H1 (cell line): ENCODE data around the gene KIF5A.
A peak's percentile ranks its signal among the peaks of the same experiment; 100 is the strongest.

Experiments used
- CHD2 ChIP-seq: IDR thresholded peaks from 2 replicates; pipeline ENCODE4 v1.6.1; 2012; ENCODE audit warnings: low read length, improper control_type of control experiment
- CTCF ChIP-seq, 3 experiments: IDR thresholded peaks; 1 replicate in 2 of 3; 2 replicates in 1 of 3; pipeline versions ENCODE4 v1.5.1 to v1.6.1; 2011; ENCODE audit warnings: low read length in 3 of 3, mild to moderate bottlenecking in 3 of 3, inconsistent platforms in 2 of 3, low read depth in 1 of 3, moderate library complexity in 1 of 3; ENCODE audit not compliant: insufficient read depth in 1 of 3; ENCODE audit errors: control extremely low read depth in 1 of 3
- EZH2 ChIP-seq: fragments of 200-600 bp; sonication (generic); IDR thresholded peaks from 2 replicates; pipeline ENCODE4 v1.7.1; 2012; ENCODE audit warnings: low read depth, mild to moderate bottlenecking, moderate library complexity, low read length, inconsistent platforms; ENCODE audit not compliant: severe bottlenecking
- GTF2F1 ChIP-seq: IDR thresholded peaks from 2 replicates; pipeline ENCODE4 v1.6.1; 2012; ENCODE audit warnings: low read depth, low read length, improper control_type of control experiment, borderline replicate concordance
- POLR2A ChIP-seq, 2 experiments: IDR thresholded peaks; 1 replicate in 1 of 2; 2 replicates in 1 of 2; pipeline ENCODE4 v1.6.1; 2011; ENCODE audit warnings: low read depth in 2 of 2, low read length in 2 of 2, mild to moderate bottlenecking in 2 of 2; ENCODE audit errors: control extremely low read depth in 1 of 2
- POLR2AphosphoS5 ChIP-seq: IDR thresholded peaks from 2 replicates; pipeline ENCODE4 v1.6.1; 2011; ENCODE audit warnings: low read depth, low read length
- RAD21 ChIP-seq, 2 experiments: IDR thresholded peaks in 1 of 2; conservative IDR thresholded peaks in 1 of 2; 2 replicates each; pipeline ENCODE4 v1.6.1; 2011; ENCODE audit warnings: low read depth in 2 of 2, low read length in 2 of 2, improper control_type of control experiment in 1 of 2, inconsistent platforms in 1 of 2, mild to moderate bottlenecking in 1 of 2, moderate library complexity in 1 of 2
- RNF2 ChIP-seq: fragments of 200-900, 300-1000 bp; sonication (generic); IDR thresholded peaks from 2 replicates; pipeline ENCODE4 v1.7.1; 2016; ENCODE audit warnings: borderline replicate concordance, low read depth, mild to moderate bottlenecking, antibody characterized with exemption, low read length; ENCODE audit not compliant: poor library complexity, severe bottlenecking; ENCODE audit errors: missing control alignments
- SP4 ChIP-seq: IDR thresholded peaks from 2 replicates; pipeline ENCODE4 v1.6.1; 2012; ENCODE audit warnings: low read length, inconsistent platforms
- ZNF274 ChIP-seq: IDR thresholded peaks from 2 replicates; pipeline ENCODE4 v1.7.0; 2012; ENCODE audit warnings: low read length, borderline replicate concordance; ENCODE audit errors: extremely low read depth

DNA sequence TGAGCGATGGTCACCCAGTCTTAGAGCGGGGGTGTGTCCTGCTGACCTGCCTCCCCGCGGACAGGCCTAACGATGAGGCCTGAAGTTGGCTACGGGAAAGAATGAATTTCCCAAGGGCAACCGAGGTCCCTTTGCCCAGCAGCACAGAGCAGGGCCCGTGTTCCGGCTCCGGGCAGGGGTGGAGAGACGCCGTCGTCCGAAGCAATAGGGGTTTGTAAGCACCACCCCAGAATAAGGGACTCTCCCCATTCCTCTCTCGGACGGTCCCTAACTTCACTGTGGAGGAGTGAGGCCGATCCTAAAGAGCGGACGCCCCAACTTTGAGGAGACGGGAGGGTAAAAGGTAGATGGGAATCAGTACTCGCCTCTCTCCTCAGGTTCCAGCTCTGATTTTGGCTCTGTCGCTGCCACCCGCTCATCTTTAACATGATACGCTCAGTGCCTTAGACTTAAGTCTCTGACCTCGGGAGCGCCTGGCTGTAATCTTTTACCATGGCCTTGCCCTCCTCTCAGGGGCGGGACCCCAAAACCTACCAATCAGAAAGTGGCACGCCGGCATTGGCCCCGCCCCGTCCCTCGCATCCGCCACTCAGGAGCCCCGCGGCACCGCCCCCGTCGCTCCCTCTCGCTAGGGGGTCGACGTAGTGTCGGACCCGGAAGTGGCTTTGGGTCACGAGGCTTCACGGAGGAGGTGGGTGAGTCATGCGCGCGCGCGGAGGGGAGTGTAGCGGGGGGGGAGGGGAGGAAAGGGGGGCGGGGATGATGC, 29.6 kb upstream of the KIF5A start, which contains the start of gene DDIT3:
- TF ChIP-seq POLR2A (IDR thresholded peaks at IDR 0.05; ENCODE audit: control extremely low read depth in 1 of 2, low read depth in 2 of 2, low read length in 2 of 2) (peak in 1 of 2 experiments; percentile 99; a peak in 2 of 3 replicates), GTF2F1 (peak; percentile 82), CTCF (IDR thresholded peaks at IDR 0.05; ENCODE audit: control extremely low read depth in 1 of 3, insufficient read depth in 1 of 3, low read depth in 1 of 3, low read length in 3 of 3) (no peak; a peak in 1 of 4 replicates), ZNF274 (no peak), CHD2 (peak; percentile 22; the same call in 1 of the 2 replicates), SP4 (peak; percentile 77; the same call in 1 of the 2 replicates), EZH2 (no peak), RAD21 (IDR thresholded peaks at IDR 0.05 in 1 of 2, conservative IDR thresholded peaks at IDR 0.05 in 1 of 2; ENCODE audit: low read depth in 2 of 2, low read length in 2 of 2) (no peak), POLR2AphosphoS5 (peak; percentile 96), RNF2 (no peak)
